Tongue (tissue), 2 donors: Measurements from ENCODE around the gene BCKDHA. TPM values are rescaled to one million over a fixed set of nuclear protein-coding genes. Genes with fewer than 3 reads are reported as not detected.
"Not testable (repeated sequence)": the region's sequence is repeated elsewhere in the genome, so short reads cannot be mapped to it uniquely, and the experiment has no call there.

Source experiments
- DNase-seq: peaks from one replicate; pipeline ENCODE4 v3.0.0-alpha.2; 2015
- total RNA-seq: library from RNA; depleted of rRNA; stranded (reverse); fragments of >200 nt; gene quantifications from one replicate; pipeline ENCODE4 v1.2.3, GENCODE V29; 2014

BCKDHA gene
- total RNA-seq, 1 donor from 2014 or later, result 58.0 TPM

DNA sequence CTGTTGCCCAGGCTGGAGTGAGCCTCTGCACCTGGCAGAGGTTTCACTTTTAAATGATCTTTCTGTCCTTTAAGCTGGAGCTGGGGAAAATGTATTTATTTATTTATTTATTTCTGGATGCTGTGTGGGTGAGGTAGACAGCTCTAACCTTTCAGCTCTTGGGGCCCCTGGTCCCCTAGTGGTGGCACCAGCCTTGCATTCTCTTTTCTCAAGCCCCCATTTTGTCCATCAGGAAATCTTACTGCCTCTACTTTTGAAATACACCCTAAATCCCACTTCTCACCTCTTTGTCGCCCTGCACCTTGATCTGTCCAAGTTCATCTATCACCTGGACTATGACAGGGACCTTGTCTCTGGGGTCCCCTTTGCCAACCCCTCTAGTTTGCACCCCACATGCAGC, 31.5 kb upstream of the BCKDHA start:
- no peak for DNase-seq

GRCh38 chr19:41367848-41368301, 29.7 kb upstream of the BCKDHA start:
- no peak for DNase-seq

DNA sequence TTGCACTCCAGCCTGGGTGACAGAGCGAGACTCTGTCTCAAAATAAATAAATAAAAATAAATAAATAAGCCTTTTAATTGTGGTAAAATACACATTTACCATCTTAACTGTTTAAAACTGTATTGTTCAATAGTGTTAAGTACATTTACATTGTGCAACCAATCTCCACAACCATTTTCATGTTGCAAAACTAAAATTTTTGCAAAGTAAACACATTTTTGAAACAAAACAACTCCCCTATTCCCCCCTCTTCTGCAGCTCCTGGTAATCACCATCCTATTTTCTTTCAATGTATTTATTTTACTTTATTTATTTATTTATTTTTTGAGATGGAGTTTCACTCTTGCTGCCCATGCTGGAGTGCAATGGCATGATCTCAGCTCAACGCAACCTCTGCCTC, 27.8 kb upstream of the BCKDHA start:
- no peak for DNase-seq

- not testable (repeated sequence) for DNase-seq
Observed at GRCh38 chr19:41371119-41371518, 26.5 kb upstream of the BCKDHA start.

DNA sequence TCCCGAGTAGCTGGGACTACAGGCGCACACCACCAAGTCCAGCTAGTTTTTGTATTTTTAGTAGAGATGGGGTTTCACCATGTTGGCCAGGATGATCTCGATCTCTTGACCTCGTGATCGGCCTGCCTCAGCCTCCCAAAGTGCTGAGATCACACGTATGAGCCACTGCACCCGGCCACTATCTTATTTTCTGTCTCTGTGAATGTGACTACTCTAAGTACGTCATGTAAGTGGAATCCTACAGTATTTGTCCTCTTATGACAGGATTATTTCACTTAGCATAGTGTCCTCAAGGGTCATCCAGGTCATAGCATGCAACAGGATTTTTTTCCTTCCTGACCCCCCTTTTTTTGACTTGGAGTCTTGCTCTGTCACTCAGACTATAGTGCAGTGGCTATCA, 26.1 kb upstream of the BCKDHA start:
- no peak for DNase-seq

- no peak for DNase-seq
Observed at GRCh38 chr19:41372501-41372900, 25.1 kb upstream of the BCKDHA start.

DNA sequence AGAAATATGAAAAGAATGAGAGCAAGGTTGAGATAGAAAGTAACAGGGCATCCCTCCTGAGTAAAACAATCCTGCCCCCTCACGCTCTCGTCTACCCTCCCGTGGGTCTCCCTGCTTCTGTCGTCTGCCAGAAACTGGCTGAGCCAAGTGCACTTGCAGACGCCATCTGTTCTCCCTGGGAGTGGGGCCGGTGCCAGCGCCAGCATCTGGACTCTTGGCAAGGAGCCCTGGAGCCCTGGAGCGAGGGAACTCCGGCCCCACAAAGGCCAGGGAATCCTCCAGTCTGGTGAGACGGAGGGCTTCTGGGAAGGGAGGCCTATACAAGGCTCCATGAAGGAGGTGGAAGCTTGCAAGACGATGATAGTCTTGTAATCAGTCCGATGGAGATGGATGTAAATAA, 23.6 kb upstream of the BCKDHA start:
- DNase-seq, result peak; percentile 97

- peak; percentile 50 for DNase-seq
Observed at GRCh38 chr19:41376241-41376997, 21.2 kb upstream of the BCKDHA start, which contains the start of gene TMEM91. Gene TMEM91, plus strand, starts transcription at chr19:41376533. Its CDS starts 1,777 bp downstream, at chr19:41378310.

DNA sequence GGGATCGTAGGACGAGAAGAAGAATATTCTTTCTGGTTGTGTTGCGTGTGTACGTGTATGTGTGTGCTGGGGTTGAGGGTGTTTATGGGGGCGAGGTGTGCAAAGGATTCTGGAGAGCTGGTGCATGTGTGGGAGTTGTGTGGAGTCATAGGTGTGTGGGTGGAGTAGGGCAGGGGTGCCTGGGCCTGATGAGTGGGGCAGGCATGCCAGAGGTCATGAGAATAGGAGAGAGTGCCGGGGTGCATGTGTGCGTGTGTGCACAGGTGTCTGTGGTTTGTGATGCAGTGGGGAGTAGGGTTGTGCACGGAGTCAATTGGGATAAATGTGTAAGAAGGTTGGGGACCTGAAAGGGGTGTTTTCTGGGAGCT, 20.6 kb upstream of the BCKDHA start:
- no peak for DNase-seq

DNA sequence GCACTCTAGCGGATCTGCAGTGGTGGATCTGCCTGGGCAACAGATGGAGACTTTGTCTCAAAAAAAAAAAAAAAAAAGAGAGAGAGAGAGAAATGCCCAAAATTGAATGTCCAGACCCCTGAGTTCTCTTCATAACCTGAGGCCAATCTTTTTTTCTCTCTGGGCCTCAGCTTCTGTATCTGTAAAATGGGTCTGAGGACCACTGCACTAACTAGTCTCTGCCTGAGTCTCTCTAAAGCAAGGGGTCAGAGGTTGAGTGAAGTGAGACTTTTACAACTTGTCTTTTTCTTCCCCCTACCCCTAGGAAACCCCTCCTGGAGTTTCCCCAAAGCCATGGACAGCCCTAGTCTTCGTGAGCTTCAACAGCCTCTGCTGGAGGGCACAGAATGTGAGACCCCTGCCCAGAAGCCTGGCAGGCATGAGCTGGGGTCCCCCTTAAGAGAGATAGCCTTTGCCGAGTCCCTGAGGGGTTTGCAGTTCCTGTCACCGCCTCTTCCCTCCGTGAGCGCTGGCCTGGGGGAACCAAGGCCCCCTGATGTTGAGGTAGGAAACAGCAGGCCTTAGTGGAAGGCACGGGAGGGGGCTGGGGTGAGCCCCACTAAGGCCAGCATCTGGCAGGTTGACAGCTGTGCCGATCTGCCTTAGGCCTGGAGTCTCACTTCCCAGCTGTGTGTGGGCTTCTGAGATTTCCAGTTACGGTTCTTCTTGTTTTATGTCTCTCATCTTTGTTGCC, 19.5 kb upstream of the BCKDHA start:
- DNase-seq, result peak; percentile 80

DNA sequence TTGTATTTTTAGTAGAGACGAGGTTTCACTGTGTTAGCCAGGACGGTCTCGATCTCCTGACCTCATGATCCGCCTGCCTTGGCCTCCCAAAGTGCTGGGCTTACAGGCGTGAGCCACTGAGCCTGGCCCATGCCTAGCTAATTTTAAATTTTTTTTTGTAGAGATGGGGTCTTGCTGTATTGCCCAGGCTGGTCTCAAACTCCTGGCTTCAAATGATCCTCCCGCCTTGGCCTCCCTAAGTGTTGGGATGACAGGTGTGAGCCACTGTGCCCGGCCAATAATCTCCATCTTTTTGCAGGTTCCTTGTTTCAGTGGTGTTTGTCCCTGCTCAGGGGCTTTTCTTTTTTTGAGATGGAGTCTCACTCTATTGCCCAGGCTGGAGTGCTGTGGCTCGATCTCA, 16.1 kb upstream of the BCKDHA start:
- not testable (repeated sequence) for DNase-seq

DNA sequence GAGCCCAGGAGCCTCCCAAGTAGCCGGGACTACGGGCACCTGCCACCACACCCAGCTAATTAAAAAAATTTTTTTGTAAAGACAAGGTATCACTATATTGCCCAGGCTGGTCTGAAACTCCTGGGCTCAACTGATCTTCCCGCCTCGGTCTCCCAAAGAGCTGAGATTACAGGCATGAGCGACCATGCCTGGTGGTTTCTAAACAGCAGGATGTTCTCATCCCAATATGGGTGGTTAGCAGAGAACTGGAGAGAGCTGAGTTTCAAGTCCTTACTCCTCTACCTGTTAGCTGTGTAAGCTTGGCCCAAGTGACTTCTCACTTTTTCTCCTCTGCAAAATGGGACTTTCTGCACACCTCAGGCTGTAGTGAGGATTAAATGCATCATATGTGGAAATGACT, 13.3 kb upstream of the BCKDHA start:
- no peak for DNase-seq

- DNase-seq, result no peak
Observed at GRCh38 chr19:41386442-41386841, 11.2 kb upstream of the BCKDHA start.

DNA sequence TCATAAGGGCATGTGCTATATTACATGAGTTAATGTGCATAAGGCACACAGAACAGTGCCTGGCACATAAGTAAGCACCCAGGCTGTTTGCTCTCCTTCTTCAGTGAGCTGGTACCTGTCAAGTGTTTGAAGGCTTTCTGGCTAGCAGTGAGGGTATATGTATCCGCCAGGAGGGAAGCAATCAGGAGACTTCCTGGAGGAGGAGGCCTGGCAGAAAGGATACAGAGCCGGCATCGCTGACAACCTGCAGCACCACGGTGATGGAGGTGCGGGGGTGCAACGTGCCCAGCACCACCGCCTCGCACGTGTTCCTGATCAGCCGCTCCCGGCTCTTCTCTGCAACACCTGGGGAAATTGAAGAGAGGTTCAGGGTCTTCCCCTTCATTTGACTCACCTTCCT, 6.0 kb upstream of the BCKDHA start:
- no peak for DNase-seq

DNA sequence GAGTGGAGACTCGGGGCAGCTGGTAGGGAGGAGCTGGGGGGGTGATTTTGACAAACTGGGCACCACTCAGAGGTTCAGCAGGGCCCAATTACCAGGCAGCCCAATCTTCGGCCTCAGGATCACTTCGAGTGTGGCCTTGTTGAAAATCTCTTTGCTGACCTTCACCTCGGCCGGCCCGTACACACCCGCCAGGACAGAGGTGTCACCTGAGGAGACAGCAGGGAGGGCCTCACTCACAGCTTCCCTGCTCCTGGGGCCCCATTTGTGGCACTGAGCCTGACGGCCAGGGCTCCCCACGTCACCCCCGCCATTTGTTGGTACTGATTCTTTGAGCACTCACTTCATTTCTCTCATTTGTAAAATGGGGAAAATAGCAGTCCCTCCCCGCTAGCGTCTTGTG, 4.8 kb upstream of the BCKDHA start:
- DNase-seq, result peak; percentile 38

GRCh38 chr19:41395355-41395754, 2.3 kb upstream of the BCKDHA start:
- DNase-seq, result no peak

- no peak for DNase-seq
Observed at GRCh38 chr19:41398050-41398418, 416 bp downstream of the BCKDHA start.

GRCh38 chr19:41398598-41398997, 980 bp downstream of the BCKDHA start:
- DNase-seq, result no peak

DNA sequence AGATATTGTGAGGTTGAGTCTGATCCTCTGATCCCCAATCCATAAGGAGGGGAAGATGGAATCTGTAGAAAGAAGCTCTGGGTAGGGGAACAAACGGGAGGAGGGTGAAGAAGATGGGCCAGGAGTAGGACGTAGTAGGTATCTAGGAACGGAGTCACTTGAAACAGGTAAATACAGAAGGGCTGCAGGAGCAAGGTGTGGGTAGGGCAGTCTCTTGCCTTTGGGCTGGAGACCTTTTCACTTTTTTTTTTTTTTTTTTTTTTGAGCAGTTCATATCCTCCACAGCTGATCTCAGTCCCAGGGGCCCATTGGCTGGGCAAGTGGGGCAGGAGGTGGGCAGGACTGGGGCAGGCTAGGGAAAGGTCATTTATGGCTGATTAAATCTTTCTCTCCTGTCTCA, 1.5 kb downstream of the BCKDHA start:
- no peak for DNase-seq

DNA sequence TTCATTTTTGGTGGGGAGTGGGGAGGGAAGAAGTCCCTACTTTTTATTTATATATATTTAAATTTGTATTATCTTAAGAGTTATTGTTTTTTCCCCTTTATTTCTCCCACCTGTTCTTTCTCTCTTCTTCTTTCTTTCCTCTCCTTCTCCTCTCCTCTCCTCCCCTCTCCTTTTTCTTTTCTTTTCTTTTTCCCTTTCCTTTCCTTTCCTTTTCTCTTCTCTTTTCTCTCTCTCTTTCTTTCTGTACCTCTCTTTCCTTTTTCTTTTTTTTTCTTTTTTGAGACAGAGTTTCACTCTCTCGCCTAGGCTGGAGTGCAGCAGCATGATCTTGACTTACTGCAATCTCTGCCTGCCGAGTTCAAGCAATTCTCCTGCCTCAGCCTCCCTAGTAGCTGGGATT, 1.9 kb downstream of the BCKDHA start:
- no peak for DNase-seq

DNA sequence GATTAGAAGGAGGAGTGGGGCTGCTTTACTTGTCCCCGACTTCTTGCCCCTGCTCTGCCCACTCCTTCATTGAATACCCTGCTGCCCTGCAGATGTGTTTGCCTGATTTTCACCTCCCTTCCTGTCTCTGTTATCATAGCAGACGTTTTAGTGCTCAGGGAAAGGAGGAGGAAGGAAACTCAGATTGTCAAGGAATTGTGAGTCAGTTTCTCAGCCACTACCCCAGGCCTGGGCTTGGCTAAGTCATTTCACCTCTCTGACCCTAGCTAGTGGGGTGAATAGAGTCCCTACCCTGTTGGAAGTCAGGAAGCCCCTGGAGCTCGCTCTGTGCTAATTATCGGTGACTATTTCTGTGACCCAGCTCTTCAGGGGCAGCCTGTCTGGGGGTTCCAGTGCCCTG, 3.9 kb downstream of the BCKDHA start:
- no peak for DNase-seq

GRCh38 chr19:41402010-41402409, 4.4 kb downstream of the BCKDHA start:
- DNase-seq, result no peak

DNA sequence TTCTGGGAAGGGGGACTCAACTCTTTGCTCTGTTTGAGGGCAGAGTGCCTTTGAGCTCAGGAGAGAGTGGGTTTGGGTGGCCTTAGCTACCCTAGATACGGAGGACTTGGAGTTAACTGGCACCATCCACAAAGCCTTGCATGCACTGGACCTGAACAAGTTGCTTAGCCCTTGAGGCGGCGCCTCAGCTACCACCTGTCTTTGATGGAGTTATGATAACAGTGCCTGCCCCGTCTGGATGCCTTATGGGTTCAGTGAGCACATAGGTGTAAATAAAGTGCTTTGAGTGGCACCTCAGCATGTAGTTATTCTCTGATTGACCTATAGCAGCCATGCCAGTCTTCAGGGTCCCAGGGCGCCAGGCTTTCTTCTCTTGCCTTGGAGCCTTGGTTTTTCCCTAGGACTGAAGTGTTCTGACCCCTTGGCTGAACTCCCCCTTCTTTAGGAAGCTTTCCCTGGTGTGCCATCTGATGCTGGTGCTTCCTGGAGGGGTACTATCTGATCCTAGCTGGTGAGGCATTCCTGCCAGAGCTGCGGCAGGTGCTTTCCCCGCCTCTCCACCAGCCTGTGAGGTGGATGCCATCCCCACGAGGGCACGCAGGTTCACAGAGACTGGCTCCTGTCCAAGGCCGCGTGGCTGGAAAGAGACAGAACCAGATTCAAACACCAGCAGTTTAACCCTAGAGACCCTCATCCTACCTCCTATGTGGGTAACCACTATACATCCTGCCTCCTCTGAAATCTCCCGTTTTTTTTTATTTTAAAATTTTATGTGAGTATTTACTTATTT, 5.8 kb downstream of the BCKDHA start:
- DNase-seq, result no peak
